K562 (cell line): ENCODE data around the gene B3GALT6. TPM values are rescaled to one million over a fixed set of nuclear protein-coding genes. Genes with fewer than 3 reads are reported as not detected.
A peak's percentile ranks its signal among the peaks of the same experiment; 100 is the strongest.

Experiments
- HOXB6 ChIP-seq: fragments of 250-450 bp; sonication (Bioruptor Pico); IDR thresholded peaks from 2 replicates; pipeline ENCODE4 v1.5.1; 2022; ENCODE audit warnings: mild to moderate bottlenecking, borderline replicate concordance
- IRF1 ChIP-seq: sonication (generic); formaldehyde crosslinking; IDR thresholded peaks from 2 replicates; pipeline ENCODE4 v1.8.0; 2022; ENCODE audit warnings: missing genetic modification reagents, mild to moderate bottlenecking, borderline replicate concordance
- MAZ ChIP-seq, 2 experiments: fragments of 450-650 bp in 1 of 2; sonication (generic) in 1 of 2; formaldehyde crosslinking; IDR thresholded peaks in 1 of 2; conservative IDR thresholded peaks in 1 of 2; 2 replicates each; pipeline versions ENCODE4 v1.4.0 to v1.5.0; 2020; ENCODE audit warnings: mild to moderate bottlenecking in 1 of 2, missing genetic modification reagents in 1 of 2
- PHF8 ChIP-seq: fragments of 200-600 bp; sonication (generic); IDR thresholded peaks from 2 replicates; pipeline ENCODE4 v1.6.1; 2012; ENCODE audit warnings: mixed run types, mild to moderate bottlenecking, inconsistent platforms, low read length, moderate library complexity, borderline replicate concordance
- RAD51 ChIP-seq: fragments of 450-650 bp; IDR thresholded peaks from 2 replicates; pipeline ENCODE4 v1.7.1; 2016; ENCODE audit warnings: low read depth, mild to moderate bottlenecking, borderline replicate concordance
- REST ChIP-seq, 2 experiments: fragments of 450-650 bp; formaldehyde crosslinking in 1 of 2; IDR thresholded peaks; 2 replicates each; pipeline versions ENCODE4 v1.4.0 to v1.6.1; 2014 to 2020; ENCODE audit warnings: mild to moderate bottlenecking in 2 of 2, borderline replicate concordance in 1 of 2, low read depth in 1 of 2
- SIX5 ChIP-seq, 2 experiments: IDR thresholded peaks; 2 replicates each; pipeline ENCODE4 v1.6.1; 2011; ENCODE audit warnings: low read length in 2 of 2, borderline replicate concordance in 1 of 2, low read depth in 1 of 2, mild to moderate bottlenecking in 1 of 2, moderate library complexity in 1 of 2; ENCODE audit not compliant: insufficient read depth in 1 of 2
- SNIP1 ChIP-seq: fragments of 450-650 bp; IDR thresholded peaks from 2 replicates; pipeline ENCODE4 v1.7.1; 2017; ENCODE audit warnings: low read depth, mild to moderate bottlenecking
- SOX6 ChIP-seq: fragments of 450-650 bp; IDR thresholded peaks from 2 replicates; pipeline ENCODE4 v1.6.1; 2014; ENCODE audit warnings: mild to moderate bottlenecking
- U2AF1 ChIP-seq: fragments of 200-400 bp; formaldehyde crosslinking; optimal IDR thresholded peaks from 2 replicates; pipeline ENCODE3; 2017; ENCODE audit warnings: mild to moderate bottlenecking, low read depth, low read length, moderate library complexity
- ZBTB11 ChIP-seq, 3 experiments: fragments of 200-800 bp in 1 of 3; fragments of 250-450 bp in 1 of 3; fragments of 450-650 bp in 1 of 3; sonication (Bioruptor Pico) in 1 of 3; sonication (Bioruptor generic) in 1 of 3; formaldehyde crosslinking in 1 of 3; IDR thresholded peaks; 2 replicates each; pipeline versions ENCODE4 v1.6.1 to v1.8.0; 2016 to 2022; ENCODE audit warnings: mild to moderate bottlenecking in 2 of 3, missing genetic modification characterization in 2 of 3, missing compliant biosample characterization in 1 of 3, moderate library complexity in 1 of 3
- ZNF75A ChIP-seq: fragments of 450-650 bp; formaldehyde crosslinking; IDR thresholded peaks from 2 replicates; pipeline ENCODE4 v1.4.0; 2020; ENCODE audit warnings: mild to moderate bottlenecking
- polyA plus RNA-seq, 8 experiments: library from polyadenylated mRNA; depleted of rRNA in 4 of 8; stranded (reverse) in 5 of 8; unstranded in 3 of 8; fragments of >200 nt; fragmentation: Nextera tagmentation in 2 of 8; fragmentation: Illumina TruSeq in 1 of 8; extraction: Ambion mirVana in 2 of 8; extraction: Trizol in 1 of 8; gene quantifications; 2 replicates each; pipeline versions ENCODE4 v1.2.1 to v1.2.3, GENCODE V29; 2011 to 2014; ENCODE audit warnings: inconsistent platforms in 1 of 8, missing spikeins in 1 of 8
- total RNA-seq, 7 experiments: library from RNA; depleted of rRNA in 6 of 7; stranded (reverse); fragments of >200 nt in 6 of 7; fragmentation: Illumina TruSeq in 2 of 7; extraction: Trizol in 2 of 7; gene quantifications; 2 replicates each; pipeline versions ENCODE4 v1.2.1 to v1.2.3, GENCODE V29; 2011 to 2021; ENCODE audit warnings: low replicate concordance in 1 of 7
- TF ChIP-seq, protein P1 (sequence below): fragments of 450-650 bp; IDR thresholded peaks from 2 replicates; pipeline ENCODE4 v1.6.1; 2016; ENCODE audit warnings: low read depth, mild to moderate bottlenecking, moderate library complexity

The B3GALT6 gene
- total and polyA plus RNA-seq, 9 of the 15 experiments (the other 6 are each of a cell fraction or from before 2014, with no cell fraction given), result 0.68 to 29.8 (median 9.9) TPM

DNA sequence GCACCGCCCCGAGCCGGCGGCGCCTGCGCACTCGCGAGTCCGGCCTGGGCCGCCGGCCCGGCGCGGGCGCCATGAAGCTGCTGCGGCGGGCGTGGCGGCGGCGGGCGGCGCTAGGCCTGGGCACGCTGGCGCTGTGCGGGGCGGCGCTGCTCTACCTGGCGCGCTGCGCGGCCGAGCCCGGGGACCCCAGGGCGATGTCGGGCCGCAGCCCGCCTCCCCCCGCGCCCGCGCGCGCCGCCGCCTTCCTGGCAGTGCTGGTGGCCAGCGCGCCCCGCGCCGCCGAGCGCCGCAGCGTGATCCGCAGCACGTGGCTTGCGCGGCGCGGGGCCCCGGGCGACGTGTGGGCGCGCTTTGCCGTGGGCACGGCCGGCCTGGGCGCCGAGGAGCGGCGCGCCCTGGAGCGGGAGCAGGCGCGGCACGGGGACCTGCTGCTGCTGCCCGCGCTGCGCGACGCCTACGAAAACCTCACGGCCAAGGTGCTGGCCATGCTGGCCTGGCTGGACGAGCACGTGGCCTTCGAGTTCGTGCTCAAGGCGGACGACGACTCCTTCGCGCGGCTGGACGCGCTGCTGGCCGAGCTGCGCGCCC, at the start of gene B3GALT6 (continued):
- no peak for TF ChIP-seq REST (IDR thresholded peaks at IDR 0.05; ENCODE audit: borderline replicate concordance)
- no peak for TF ChIP-seq REST (CRISPR knock-in tag; IDR thresholded peaks at IDR 0.05; ENCODE audit: low read depth)
- TF ChIP-seq U2AF1, result no peak
- TF ChIP-seq, protein P1, sequence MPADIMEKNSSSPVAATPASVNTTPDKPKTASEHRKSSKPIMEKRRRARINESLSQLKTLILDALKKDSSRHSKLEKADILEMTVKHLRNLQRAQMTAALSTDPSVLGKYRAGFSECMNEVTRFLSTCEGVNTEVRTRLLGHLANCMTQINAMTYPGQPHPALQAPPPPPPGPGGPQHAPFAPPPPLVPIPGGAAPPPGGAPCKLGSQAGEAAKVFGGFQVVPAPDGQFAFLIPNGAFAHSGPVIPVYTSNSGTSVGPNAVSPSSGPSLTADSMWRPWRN, result no peak
- no peak for TF ChIP-seq SOX6
- peak in 1 of 3 experiments; percentile 0; a peak in 1 of 6 replicates for TF ChIP-seq ZBTB11 (CRISPR knock-in tag; IDR thresholded peaks at IDR 0.05)
- TF ChIP-seq PHF8, result peak; percentile 52; the same call in 1 of the 2 replicates
- TF ChIP-seq IRF1 (CRISPR knock-in tag), result no peak
- TF ChIP-seq SIX5 (IDR thresholded peaks at IDR 0.05; ENCODE audit: borderline replicate concordance in 1 of 2, insufficient read depth in 1 of 2, low read depth in 1 of 2, low read length in 2 of 2), result no peak
- TF ChIP-seq RAD51, result no peak
- TF ChIP-seq SNIP1, result no peak
- TF ChIP-seq HOXB6 (CRISPR knock-in tag), result no peak
- no peak for TF ChIP-seq MAZ (CRISPR knock-in tag; conservative IDR thresholded peaks at IDR 0.05 in 1 of 2, IDR thresholded peaks at IDR 0.05 in 1 of 2)
- no peak for TF ChIP-seq ZNF75A (CRISPR knock-in tag)
